D721Med (cell line): ENCODE data around the gene KIF5A.
A peak's percentile ranks its signal among the peaks of the same experiment; 100 is the strongest.

Experiments
- DNase-seq: peaks from one replicate; pipeline ENCODE4 v3.0.0; 2011; ENCODE audit warnings: low spot score; ENCODE audit not compliant: insufficient read length
- FAIRE-seq: peaks from 2 replicates; lab custom pipeline; 2011; peaks lifted over from hg19 to GRCh38; lab: Jason Lieb, UNC
- CTCF ChIP-seq: IDR thresholded peaks from 2 replicates; pipeline ENCODE4 v1.5.1; 2012; ENCODE audit warnings: mild to moderate bottlenecking, control low read depth; ENCODE audit not compliant: insufficient read depth; ENCODE audit errors: missing control alignments

Gene KIF5A

GRCh38 chr12:57606821-57607220, 57.0 kb downstream of the KIF5A start:
- TF ChIP-seq CTCF: no peak
- FAIRE-seq: no peak
- DNase-seq: no peak

- no peak for TF ChIP-seq CTCF
- FAIRE-seq (no peak), DNase-seq (no peak)
Observed at GRCh38 chr12:57607958-57608663, 58.3 kb downstream of the KIF5A start.

- TF ChIP-seq CTCF: no peak
- no peak for FAIRE-seq
- DNase-seq: no peak
Observed at GRCh38 chr12:57609101-57609780, 59.4 kb downstream of the KIF5A start.

GRCh38 chr12:57609781-57610553, 60.1 kb downstream of the KIF5A start:
- TF ChIP-seq CTCF: no peak
- FAIRE-seq: no peak
- DNase-seq: no peak

GRCh38 chr12:57610554-57611107, 60.8 kb downstream of the KIF5A start:
- FAIRE-seq (no peak), DNase-seq (no peak)
- TF ChIP-seq CTCF: no peak

- no peak for TF ChIP-seq CTCF
- FAIRE-seq: no peak
- peak; percentile 79 for DNase-seq
Observed at GRCh38 chr12:57611108-57611826, 61.4 kb downstream of the KIF5A start, which contains the start of gene ARHGEF25. Gene ARHGEF25, plus strand, starts transcription at chr12:57611435. Its CDS starts 460 bp downstream, at chr12:57611895.
